ENCODE results near the gene ACAA2. TPM values are rescaled to one million over a fixed set of nuclear protein-coding genes. Genes with fewer than 3 reads are reported as not detected.
"Not testable (repeated sequence)": the region's sequence is repeated elsewhere in the genome, so short reads cannot be mapped to it uniquely, and the experiment has no call there.

The ACAA2 gene
- total and polyA plus RNA-seq, 8 donors: 60.3 to 111 (median 88.1) TPM

- ATAC-seq (no peak), DNase-seq (no peak)
- H3K9me3 ChIP-seq: no peaks in the 10 kb centered on the region
- peaks cover 0 to 18% of the 10 kb centered on the region in 2 donors for H3K36me3 ChIP-seq
- no peaks in the 10 kb centered on the region for H3K27me3 ChIP-seq
- no peak overlapping the region for H3K4me3 ChIP-seq
- no peaks in the 10 kb centered on the region for H3K4me1 ChIP-seq
- no peak overlapping the region for H3K27ac ChIP-seq
- TF ChIP-seq CTCF (IDR thresholded peaks at IDR 0.05): no peak
- intact Hi-C loops (cut with DNase I): no loop called here
Observed at GRCh38 chr18:49802623-49803022, 10.7 kb downstream of the ACAA2 start.

- DNase-seq; H3K27ac ChIP-seq; H3K27me3 ChIP-seq; H3K9me3 ChIP-seq; intact Hi-C loops (cut with DNase I); H3K4me1 ChIP-seq; H3K4me3 ChIP-seq; ATAC-seq: not testable (repeated sequence)
- H3K36me3 ChIP-seq: peaks cover 0 to 34% of the 10 kb centered on the region in 2 donors
Observed at GRCh38 chr18:49800491-49800890, 12.8 kb downstream of the ACAA2 start.

- H3K4me1 ChIP-seq; intact Hi-C loops (cut with DNase I); H3K9me3 ChIP-seq; H3K27me3 ChIP-seq; ATAC-seq; DNase-seq; H3K27ac ChIP-seq; H3K4me3 ChIP-seq: not testable (repeated sequence)
- peaks cover 0 to 37% of the 10 kb centered on the region in 2 donors for H3K36me3 ChIP-seq
Observed at GRCh38 chr18:49799806-49800205, 13.5 kb downstream of the ACAA2 start.

GRCh38 chr18:49798001-49798400 is 15.3 kb downstream of the ACAA2 start:
- intact Hi-C loops (cut with DNase I): no loop called here
- no peak for ATAC-seq

GRCh38 chr18:49795612-49796552 is 17.5 kb downstream of the ACAA2 start:
- peaks cover 0 to 53% of the 10 kb centered on the region in 2 donors for H3K36me3 ChIP-seq
- no peak overlapping the region for H3K4me3 ChIP-seq
- H3K9me3 ChIP-seq: no peaks in the 10 kb centered on the region
- TF ChIP-seq CTCF (IDR thresholded peaks at IDR 0.05): no peak
- H3K27ac ChIP-seq: peak overlapping the region in 1 of 2 donors; percentile 19
- intact Hi-C loops (cut with DNase I): no loop called here
- peak; percentile 85 for ATAC-seq
- no peak for DNase-seq
- H3K27me3 ChIP-seq: no peaks in the 10 kb centered on the region
- H3K4me1 ChIP-seq: peaks cover 0 to 5% of the 10 kb centered on the region in 2 donors

More at GRCh38 chr18:49798001-49798400, 15.3 kb downstream of the ACAA2 start:
- Histone ChIP-seq H3K4me3 (no peak overlapping the region), H3K36me3 (peaks cover 0 to 50% of the 10 kb centered on the region in 2 donors), H3K27ac (no peak overlapping the region), H3K9me3 (no peaks in the 10 kb centered on the region), H3K4me1 (peaks cover 0 to 5% of the 10 kb centered on the region in 2 donors), H3K27me3 (no peaks in the 10 kb centered on the region)
- DNase-seq: no peak
- no peak for TF ChIP-seq CTCF (IDR thresholded peaks at IDR 0.05)

- intact Hi-C loops (cut with DNase I): no loop called here
- H3K27me3 ChIP-seq: no peaks in the 10 kb centered on the region
- no peak overlapping the region for H3K4me3 ChIP-seq
- no peak for TF ChIP-seq CTCF (IDR thresholded peaks at IDR 0.05)
- no peak for DNase-seq
- H3K4me1 ChIP-seq: peaks cover 0 to 5% of the 10 kb centered on the region in 2 donors
- H3K9me3 ChIP-seq: no peaks in the 10 kb centered on the region
- peaks cover 0 to 64% of the 10 kb centered on the region in 2 donors for H3K36me3 ChIP-seq
- H3K27ac ChIP-seq: no peak overlapping the region
- ATAC-seq: peak; percentile 59
Observed at GRCh38 chr18:49794743-49795142, 18.6 kb downstream of the ACAA2 start.

- intact Hi-C loops (cut with DNase I); H3K4me3 ChIP-seq; H3K27me3 ChIP-seq; H3K27ac ChIP-seq; ATAC-seq; H3K9me3 ChIP-seq; DNase-seq; H3K4me1 ChIP-seq: not testable (repeated sequence)
- peaks cover 0 to 73% of the 10 kb centered on the region in 2 donors for H3K36me3 ChIP-seq
Observed at GRCh38 chr18:49789560-49790134, 23.7 kb downstream of the ACAA2 start.

Data from left lung (tissue), 10 donors.